ENCODE results near the gene AFAP1. TPM values are rescaled to one million over a fixed set of nuclear protein-coding genes. Genes with fewer than 3 reads are reported as not detected.

Gene AFAP1
- total and polyA plus RNA-seq, 2 experiments from 2014 or later = 10.5 to 31.9 TPM

GRCh38 chr4:7712021-7712671 is 227.5 kb downstream of the AFAP1 start:
- Histone ChIP-seq H3K27ac (no peak overlapping the region), H3K36me3 (no peaks in the 10 kb centered on the region), H3K4me1 (ENCODE audit: low read depth) (no peaks in the 10 kb centered on the region), H3K27me3 (no peaks in the 10 kb centered on the region), H3K4me3 (no peak overlapping the region), H3K9me3 (ENCODE audit: low read depth) (no peaks in the 10 kb centered on the region)
- TF ChIP-seq CTCF (IDR thresholded peaks at IDR 0.05; ENCODE audit: low read depth, low read length) = no peak
- no peak for DNase-seq (ENCODE audit: low read depth in 1 of 2, low spot score in 1 of 2)

GRCh38 chr4:7711307-7711963 is 228.2 kb downstream of the AFAP1 start:
- Histone ChIP-seq H3K4me1 (ENCODE audit: low read depth) (no peaks in the 10 kb centered on the region), H3K27me3 (no peaks in the 10 kb centered on the region), H3K9me3 (ENCODE audit: low read depth) (no peaks in the 10 kb centered on the region), H3K27ac (no peak overlapping the region), H3K36me3 (no peaks in the 10 kb centered on the region), H3K4me3 (no peak overlapping the region)
- TF ChIP-seq CTCF (IDR thresholded peaks at IDR 0.05; ENCODE audit: low read depth, low read length) = no peak
- no peak for DNase-seq (ENCODE audit: low read depth in 1 of 2, low spot score in 1 of 2)

GRCh38 chr4:7710576-7711306 is 228.9 kb downstream of the AFAP1 start:
- no peaks in the 10 kb centered on the region for H3K36me3 ChIP-seq
- no peaks in the 10 kb centered on the region for H3K27me3 ChIP-seq
- no peak for DNase-seq (ENCODE audit: low read depth in 1 of 2, low spot score in 1 of 2)
- H3K4me3 ChIP-seq = no peak overlapping the region
- H3K4me1 ChIP-seq (ENCODE audit: low read depth) = no peaks in the 10 kb centered on the region
- H3K27ac ChIP-seq = no peak overlapping the region
- no peak for TF ChIP-seq CTCF (IDR thresholded peaks at IDR 0.05; ENCODE audit: low read depth, low read length)
- H3K9me3 ChIP-seq (ENCODE audit: low read depth) = no peaks in the 10 kb centered on the region

GRCh38 chr4:7710126-7710525 is 229.5 kb downstream of the AFAP1 start:
- no peak for TF ChIP-seq CTCF (IDR thresholded peaks at IDR 0.05; ENCODE audit: low read depth, low read length)
- no peaks in the 10 kb centered on the region for H3K4me1 ChIP-seq (ENCODE audit: low read depth)
- no peaks in the 10 kb centered on the region for H3K27me3 ChIP-seq
- H3K36me3 ChIP-seq = no peaks in the 10 kb centered on the region
- DNase-seq (ENCODE audit: low read depth in 1 of 2, low spot score in 1 of 2) = no peak
- H3K4me3 ChIP-seq = no peak overlapping the region
- H3K9me3 ChIP-seq (ENCODE audit: low read depth) = no peaks in the 10 kb centered on the region
- H3K27ac ChIP-seq = no peak overlapping the region

GRCh38 chr4:7709431-7709830 is 230.2 kb downstream of the AFAP1 start:
- Histone ChIP-seq H3K4me1 (ENCODE audit: low read depth) (no peaks in the 10 kb centered on the region), H3K9me3 (ENCODE audit: low read depth) (no peaks in the 10 kb centered on the region), H3K27me3 (no peaks in the 10 kb centered on the region), H3K4me3 (no peak overlapping the region), H3K36me3 (no peaks in the 10 kb centered on the region), H3K27ac (no peak overlapping the region)
- DNase-seq (ENCODE audit: low read depth in 1 of 2, low spot score in 1 of 2) = no peak
- TF ChIP-seq CTCF (IDR thresholded peaks at IDR 0.05; ENCODE audit: low read depth, low read length) = no peak

Measured in cardiac muscle cell (in vitro differentiated cells and primary cell).